SHP77 treated with DMSO at 0.1 percent for 48 hours (cell line): ENCODE data around the gene SH3BP1.
"Not testable (repeated sequence)": the region's sequence is repeated elsewhere in the genome, so short reads cannot be mapped to it uniquely, and the experiment has no call there.

Experiments used
- DNase-seq: peaks from one replicate; lab custom pipeline; 2025; lab: John Stamatoyannopoulos, UW

The SH3BP1 gene, protein sequence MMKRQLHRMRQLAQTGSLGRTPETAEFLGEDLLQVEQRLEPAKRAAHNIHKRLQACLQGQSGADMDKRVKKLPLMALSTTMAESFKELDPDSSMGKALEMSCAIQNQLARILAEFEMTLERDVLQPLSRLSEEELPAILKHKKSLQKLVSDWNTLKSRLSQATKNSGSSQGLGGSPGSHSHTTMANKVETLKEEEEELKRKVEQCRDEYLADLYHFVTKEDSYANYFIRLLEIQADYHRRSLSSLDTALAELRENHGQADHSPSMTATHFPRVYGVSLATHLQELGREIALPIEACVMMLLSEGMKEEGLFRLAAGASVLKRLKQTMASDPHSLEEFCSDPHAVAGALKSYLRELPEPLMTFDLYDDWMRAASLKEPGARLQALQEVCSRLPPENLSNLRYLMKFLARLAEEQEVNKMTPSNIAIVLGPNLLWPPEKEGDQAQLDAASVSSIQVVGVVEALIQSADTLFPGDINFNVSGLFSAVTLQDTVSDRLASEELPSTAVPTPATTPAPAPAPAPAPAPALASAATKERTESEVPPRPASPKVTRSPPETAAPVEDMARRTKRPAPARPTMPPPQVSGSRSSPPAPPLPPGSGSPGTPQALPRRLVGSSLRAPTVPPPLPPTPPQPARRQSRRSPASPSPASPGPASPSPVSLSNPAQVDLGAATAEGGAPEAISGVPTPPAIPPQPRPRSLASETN

GRCh38 chr22:37639070-37639760 is at the start of gene SH3BP1:
Gene SH3BP1, plus strand, starts transcription at chr22:37639669. Its CDS starts 119 bp downstream, at chr22:37639788.
- no peak for DNase-seq

DNA sequence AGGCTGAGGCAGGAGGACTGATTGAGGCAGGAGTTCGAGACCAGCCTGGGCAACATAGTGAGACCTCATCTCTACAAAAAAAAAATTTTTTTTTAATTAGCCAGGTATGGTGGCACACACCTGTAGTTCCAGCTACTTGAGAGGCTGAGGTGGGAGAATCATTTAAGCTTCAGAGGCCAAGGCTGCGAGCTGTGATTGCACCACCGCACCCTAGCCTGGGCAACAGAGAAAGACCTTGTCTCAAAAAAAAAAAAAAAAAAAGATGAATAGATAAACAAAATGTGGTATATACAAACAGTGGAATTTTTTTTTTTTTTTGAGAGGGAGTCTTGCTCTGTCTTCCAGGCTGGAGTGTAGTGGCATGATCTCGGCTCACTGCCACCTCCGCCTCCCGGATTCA is 48.4 kb upstream of the SH3BP1 start:
- DNase-seq = not testable (repeated sequence)

DNA sequence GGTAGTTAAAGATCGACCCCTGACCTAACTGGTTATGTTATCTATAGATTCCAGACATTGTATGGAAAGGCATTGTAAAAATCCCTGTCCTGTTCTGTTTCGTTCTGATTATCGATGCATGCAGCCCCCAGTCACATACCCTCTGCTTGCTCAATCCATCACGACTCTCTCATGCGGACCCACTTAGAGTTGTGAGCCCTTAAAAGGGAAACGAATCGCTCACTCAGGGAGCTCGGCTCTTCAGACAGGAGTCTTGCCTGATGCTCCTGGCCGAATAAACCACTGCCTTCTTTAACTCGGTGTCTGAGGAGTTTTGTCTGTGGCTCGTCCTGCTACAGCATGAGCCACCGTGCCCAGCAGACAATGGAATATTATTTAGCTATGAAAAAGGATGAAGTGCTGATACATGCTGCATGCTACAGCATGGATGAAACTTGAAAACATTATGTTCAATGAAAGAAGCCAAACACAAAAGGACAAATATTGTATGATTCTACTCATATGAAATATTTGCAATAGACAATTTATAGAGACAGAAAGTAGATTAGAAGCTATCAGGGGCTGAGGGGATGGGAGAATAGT is 47.6 kb upstream of the SH3BP1 start:
- no peak for DNase-seq

- no peak for DNase-seq
Observed at GRCh38 chr22:37594237-37594636, 45.2 kb upstream of the SH3BP1 start.

GRCh38 chr22:37599153-37599552 is 40.3 kb upstream of the SH3BP1 start:
- DNase-seq = no peak

- no peak for DNase-seq
Observed at GRCh38 chr22:37601203-37601539, 38.3 kb upstream of the SH3BP1 start.

DNA sequence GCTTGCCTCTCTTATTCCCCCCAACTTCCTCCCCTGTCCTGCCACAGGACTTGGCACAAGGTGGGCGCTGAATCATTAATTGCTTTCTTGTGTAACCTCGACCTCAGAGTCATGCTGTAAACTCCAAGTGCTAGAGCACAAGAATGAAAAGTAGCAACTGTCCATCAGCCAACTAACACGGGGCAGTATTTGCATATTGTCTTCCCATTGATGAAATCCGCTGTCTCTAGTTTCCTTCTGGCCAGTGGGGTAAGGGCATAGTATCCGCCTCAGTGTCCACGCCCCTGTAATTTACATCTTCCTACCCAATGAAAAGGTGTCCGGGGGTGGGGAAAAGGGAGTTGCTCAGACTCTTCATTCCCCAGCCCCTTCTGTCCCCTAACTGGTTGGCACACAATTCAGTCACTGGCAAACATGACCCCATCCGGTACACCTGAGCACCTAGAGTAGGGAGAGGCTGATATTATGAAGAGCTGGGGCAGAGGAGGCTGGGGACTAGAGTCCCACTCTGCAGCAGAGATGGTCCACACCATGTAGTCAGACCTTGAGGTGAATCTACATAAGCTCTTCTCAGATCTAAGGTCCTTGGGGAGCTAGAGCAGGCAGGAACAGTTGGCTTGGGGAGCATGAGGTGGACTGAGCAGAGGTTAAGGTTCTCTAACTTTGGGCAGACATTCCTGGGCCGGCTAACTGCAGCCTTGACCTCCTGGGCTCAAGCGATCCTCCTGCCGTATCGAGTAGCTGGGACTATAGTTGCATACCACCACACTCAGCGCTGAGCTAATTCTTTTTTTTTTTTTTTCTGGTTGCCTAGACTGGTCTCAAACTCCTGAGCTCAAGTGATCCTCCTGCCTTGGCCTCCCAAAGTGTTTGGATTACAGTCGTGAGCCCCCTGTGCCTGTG is 37.7 kb upstream of the SH3BP1 start:
- peak; percentile 6 for DNase-seq

DNA sequence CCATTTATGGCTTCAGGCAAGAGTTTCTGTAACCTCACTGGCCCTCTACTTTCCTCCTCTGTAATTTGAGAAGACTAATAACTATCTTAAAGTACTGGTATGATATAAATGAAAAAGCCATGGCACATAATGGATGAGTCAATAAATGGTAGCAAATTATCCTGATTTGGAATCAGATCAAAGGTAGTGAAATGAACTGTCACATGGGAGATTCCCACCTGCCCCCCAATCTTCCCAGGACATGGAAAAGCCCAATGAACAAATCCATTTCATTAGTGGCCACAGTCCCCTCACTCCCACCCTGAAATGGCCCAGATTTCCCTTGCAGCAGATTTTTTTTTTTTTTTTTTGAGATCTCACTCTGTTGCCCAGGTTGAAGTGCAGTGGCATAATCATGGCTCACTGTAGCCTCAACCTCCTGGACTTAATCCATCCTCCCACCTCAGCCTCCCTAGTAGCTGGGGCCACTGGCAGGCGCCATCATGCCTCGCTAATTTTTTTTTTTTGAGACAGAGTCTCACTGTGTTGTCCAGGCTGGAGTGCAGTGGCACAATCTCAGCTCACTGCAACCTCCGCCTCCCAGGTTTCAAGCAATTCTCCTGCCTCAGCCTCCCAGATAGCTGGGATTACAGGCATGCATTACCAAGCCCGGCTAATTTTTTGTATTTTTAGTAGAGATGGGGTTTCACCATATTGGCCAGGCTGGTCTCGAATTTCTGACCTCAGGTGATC is 36.8 kb upstream of the SH3BP1 start:
- DNase-seq = not testable (repeated sequence)

- no peak for DNase-seq
Observed at GRCh38 chr22:37604074-37604473, 35.4 kb upstream of the SH3BP1 start.

DNA sequence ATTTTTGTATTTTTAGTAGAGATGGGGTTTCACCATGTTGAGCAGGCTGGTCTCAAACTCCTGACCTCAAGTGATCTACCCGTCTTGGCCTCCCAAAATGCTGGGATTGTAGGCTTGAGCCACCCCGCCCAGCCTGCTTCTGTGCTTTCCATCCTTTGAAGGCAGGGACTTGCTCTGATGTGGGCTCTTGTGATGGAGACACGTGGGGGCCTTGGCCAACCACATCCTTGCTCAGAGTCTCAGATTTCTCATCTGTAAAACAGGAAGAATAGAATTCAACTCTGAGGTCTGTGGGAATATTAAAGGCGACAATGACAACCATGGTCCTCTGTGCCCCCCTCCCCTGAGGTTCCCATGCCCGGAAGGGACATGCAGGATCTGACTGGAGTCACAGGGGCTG is 34.6 kb upstream of the SH3BP1 start:
- no peak for DNase-seq

DNA sequence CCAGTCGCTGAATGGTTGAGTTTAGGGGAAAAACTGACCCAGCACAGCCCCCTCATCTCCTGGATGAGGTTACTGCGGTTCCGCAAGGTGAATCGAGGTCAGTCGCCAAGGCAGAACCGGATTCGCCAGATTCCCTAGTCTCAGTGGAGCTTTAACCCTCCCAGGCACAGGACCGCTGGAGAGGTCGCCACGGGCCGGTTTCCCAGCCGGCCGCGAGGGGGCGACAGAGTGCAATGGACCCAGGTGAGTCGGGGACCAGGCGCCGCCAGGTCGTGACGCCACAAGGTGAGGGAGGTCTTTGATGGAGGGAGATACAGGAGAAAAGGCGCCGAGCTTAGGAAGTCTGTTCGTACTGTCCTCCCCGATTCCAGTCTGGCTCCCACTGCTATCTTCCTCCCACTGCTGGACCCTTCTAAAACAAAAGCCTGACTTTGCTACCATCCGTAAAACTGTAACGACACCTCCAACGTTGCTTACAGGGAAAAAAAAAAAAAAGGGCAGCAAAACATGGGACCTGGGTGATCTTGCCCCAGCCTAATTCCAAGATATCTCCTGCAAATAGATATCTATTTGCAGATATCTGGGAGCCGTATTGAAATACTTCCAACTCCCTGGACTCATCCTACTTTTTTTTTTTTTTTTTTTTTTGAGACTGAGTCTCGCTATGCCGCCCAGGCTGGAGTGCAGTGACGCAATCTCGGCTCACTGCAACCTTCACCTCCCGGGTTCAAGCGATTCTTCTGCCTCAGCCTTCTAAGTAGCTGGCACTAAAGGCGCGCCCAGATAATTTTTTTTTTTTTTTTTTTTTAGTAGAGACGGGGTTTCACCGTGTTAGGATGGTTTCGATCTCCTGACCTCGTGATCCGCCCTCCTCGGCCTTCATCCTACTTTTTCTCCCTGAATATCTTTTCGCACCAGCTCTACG is 32.2 kb upstream of the SH3BP1 start:
- peak; percentile 65 for DNase-seq

DNA sequence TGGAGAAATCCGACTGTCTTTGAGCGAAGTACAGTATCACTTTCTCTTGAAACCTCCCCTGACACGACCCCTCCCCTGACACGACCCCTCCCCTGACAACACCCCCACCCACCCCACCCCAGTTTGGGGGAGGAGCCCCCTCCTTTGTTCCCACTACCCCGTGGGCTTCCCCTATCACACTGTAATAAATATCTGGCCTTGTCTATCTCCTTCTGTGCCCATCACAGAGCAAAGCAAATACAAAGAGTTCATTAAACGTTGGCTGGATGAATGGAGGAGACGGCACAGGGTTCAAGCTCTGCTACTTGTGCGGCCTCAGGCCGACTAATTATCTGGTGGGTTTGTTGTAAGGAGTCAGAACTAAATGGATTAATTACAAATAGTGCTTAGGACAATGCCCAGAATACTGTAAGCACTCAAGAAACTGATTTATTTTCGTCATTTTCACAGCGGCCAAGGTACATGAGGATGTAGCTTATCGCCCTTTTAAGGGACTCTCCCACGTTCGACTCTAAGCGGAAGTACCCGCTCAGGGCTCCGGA is 31.5 kb upstream of the SH3BP1 start:
- DNase-seq = no peak

- peak; percentile 92 for DNase-seq
Observed at GRCh38 chr22:37608477-37609239, 30.8 kb upstream of the SH3BP1 start, which contains the start of gene GGA1. Gene GGA1, plus strand, starts transcription at chr22:37608834. Its CDS starts 27 bp downstream, at chr22:37608861.

GRCh38 chr22:37609240-37610152 is 30.0 kb upstream of the SH3BP1 start:
- DNase-seq = no peak

DNA sequence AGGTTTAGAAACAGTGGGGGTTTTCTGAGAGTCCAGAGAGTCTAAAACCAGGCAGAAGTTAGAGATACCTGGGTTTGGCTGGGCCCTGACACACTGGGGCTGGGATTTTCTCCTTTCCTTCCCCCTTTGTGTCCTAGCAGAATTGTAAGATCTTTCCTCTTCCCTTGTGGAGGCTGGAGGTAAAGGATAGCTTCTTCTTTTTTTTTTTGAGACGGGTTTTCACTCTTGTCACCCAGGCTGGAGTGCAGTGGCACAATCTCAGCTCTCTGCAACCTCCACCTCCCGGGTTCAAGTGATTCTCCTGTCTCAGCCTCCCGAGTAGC is 29.4 kb upstream of the SH3BP1 start:
- DNase-seq = not testable (repeated sequence)

DNA sequence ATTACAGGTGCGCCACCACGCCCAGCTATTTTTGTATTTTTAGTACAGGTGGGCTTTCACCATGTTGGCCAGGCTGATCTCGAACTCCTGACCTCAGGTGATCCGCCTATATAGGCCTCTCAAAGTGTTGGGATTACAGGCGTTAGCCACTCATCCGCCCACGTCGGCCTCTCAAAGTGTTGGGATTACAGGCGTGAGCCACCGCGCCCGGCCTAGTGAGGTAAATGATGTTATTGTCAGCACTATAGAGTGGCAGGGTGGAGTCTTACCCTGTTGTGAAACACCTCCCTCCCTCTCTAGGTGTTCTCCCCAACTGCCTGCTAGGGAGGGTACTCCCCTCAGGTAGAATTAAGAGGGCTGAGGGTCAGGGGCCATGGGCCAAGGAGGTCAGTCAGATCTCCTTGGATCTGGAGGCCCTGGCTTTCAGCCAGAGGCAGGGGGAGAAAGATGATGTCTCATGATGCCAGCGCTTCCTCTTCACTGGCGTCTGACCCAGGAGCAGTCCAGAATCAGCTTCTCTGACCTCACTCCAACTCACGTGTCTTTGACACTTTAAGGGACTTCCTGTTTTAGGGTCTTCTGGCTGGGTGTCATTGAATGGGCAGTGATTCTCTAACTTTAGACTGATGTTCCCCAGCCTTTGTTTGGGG is 28.9 kb upstream of the SH3BP1 start:
- DNase-seq = no peak

DNA sequence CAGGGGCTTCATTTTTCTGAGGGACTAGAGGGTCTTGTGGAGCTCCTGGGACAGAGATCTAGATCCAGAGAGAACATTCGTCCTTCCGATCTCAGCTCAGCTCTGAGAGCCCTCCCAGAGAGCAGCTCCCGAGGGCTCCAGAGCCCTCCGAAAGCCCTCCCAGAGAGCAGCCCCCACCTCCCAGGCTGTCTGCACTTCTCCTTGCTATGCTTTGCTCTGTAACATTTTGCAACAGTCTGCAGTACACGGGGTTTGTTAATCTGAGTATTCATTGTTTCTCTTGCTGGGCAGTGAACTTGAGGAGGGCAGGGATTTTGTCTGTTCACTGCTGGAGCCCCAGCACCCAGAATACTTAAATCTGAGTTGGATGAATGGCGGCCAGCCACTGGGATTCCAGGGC is 28.3 kb upstream of the SH3BP1 start:
- DNase-seq = no peak
